Activated naive CD4-positive, alpha-beta T cell treated with anti-CD3 and anti-CD28 coated beads, Interleukin-2, amount 50 U/mL, for 24 hours (primary cell): ENCODE results near the gene RAX2.
A peak's percentile ranks its signal among the peaks of the same experiment; 100 is the strongest.

Source experiments
- H3K27ac Mint-ChIP-seq: one replicate; pipeline ENCODE4 v1.8.0; 2021; ENCODE audit warnings: mild to moderate bottlenecking, mixed read lengths
- H3K27me3 Mint-ChIP-seq: one replicate; pipeline ENCODE4 v1.8.0; 2021; ENCODE audit warnings: mixed read lengths
- H3K36me3 Mint-ChIP-seq: one replicate; pipeline ENCODE4 v1.8.0; 2021; ENCODE audit warnings: mixed read lengths
- H3K4me1 Mint-ChIP-seq: one replicate; pipeline ENCODE4 v1.8.0; 2021; ENCODE audit warnings: mixed read lengths
- H3K4me3 Mint-ChIP-seq: one replicate; pipeline ENCODE4 v1.8.0; 2021; ENCODE audit warnings: mild to moderate bottlenecking, mixed read lengths
- H3K9me3 Mint-ChIP-seq: one replicate; pipeline ENCODE4 v1.8.0; 2021; ENCODE audit warnings: mixed read lengths

Gene RAX2

DNA sequence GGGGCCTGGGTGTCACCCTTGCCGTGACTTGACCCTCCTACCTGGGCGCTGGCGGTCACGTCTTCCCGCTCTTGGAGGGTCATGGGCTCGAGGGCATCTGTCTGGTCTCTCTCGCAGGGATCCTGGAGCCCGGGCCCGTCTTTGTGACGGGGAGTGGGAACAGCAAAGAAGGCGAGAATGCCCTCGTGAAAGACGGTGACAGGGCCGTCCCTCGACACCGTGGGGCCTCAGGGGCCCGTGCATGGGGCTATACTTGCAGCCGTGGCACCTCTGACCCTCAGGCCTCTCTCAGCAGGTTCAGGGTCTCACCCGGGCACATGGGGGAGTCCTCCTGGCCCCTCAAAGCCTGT is 35.1 kb upstream of the RAX2 start:
- Mint-ChIP-seq H3K36me3 (no peaks in the 10 kb centered on the region), H3K27me3 (no peaks in the 10 kb centered on the region), H3K9me3 (no peaks in the 10 kb centered on the region), H3K27ac (no peak overlapping the region), H3K4me3 (no peak overlapping the region), H3K4me1 (peaks cover 11% of the 10 kb centered on the region)

DNA sequence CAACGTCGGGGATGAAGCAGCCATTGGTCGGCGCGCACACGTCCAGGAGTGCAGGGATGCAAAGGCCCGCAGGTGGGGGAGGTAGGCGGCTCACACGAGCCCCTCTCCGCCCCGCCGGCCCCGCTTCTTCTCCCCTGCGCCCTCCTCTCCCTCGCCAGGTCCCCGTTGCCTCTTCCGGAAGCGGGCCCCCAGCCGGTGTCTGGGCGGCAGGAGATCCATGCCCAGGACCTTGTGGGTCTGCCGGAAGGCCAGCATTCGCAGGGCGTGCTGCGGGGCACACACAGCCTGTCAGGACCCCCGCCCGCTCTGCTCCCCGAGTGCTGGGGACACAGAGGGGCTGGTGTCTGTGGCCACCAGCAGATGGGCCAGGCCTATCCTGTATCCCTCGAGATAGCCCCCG is 33.8 kb upstream of the RAX2 start:
- H3K4me1 Mint-ChIP-seq, result peaks cover 18% of the 10 kb centered on the region
- no peaks in the 10 kb centered on the region for H3K36me3 Mint-ChIP-seq
- H3K4me3 Mint-ChIP-seq, result no peak overlapping the region
- H3K27me3 Mint-ChIP-seq, result no peaks in the 10 kb centered on the region
- H3K27ac Mint-ChIP-seq, result no peak overlapping the region
- no peaks in the 10 kb centered on the region for H3K9me3 Mint-ChIP-seq

DNA sequence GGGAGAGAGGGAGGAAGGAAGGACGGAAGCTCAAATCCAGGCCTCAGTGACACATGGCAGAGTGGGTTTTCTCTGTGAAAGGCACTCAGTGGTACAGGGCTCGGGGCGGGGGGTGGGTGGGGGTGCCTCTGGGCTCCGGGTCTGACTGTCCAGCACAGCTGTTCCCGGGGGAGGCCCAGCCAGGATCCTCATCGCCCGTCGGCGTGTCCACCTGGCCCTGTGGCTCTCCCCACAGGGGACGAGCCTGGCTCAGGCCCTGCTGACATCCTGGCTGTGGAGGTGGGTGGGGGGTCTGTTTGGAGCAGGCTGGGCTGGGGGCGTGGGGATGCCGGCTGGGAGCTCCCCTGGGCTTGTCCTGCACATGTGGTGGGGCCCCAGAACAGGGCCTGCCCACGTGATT is 32.4 kb upstream of the RAX2 start:
- H3K36me3 Mint-ChIP-seq, result no peaks in the 10 kb centered on the region
- H3K9me3 Mint-ChIP-seq, result no peaks in the 10 kb centered on the region
- no peak overlapping the region for H3K4me3 Mint-ChIP-seq
- H3K4me1 Mint-ChIP-seq, result peaks cover 24% of the 10 kb centered on the region
- H3K27me3 Mint-ChIP-seq, result no peaks in the 10 kb centered on the region
- H3K27ac Mint-ChIP-seq, result no peak overlapping the region

DNA sequence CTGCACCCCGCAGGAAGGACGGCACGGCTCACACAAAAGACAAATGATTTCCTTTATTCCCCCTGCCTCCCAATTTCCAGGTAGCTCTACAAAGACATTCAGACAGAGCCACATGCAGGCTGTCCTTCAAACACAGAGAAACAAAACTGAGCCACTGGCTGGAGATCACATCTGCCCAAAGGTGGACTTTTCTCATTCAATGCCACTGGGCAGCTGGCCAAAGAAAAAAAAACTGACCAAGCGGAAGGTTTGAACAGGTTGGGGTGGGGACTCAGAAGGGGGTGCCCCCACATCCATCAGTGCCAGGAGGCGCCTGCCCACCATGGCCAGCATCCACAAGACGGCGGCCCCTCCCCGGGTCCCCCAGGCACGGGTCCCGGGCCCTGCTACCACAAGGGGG is 32.0 kb upstream of the RAX2 start:
- no peaks in the 10 kb centered on the region for H3K36me3 Mint-ChIP-seq
- peak overlapping the region; percentile 74 for H3K27ac Mint-ChIP-seq
- H3K4me1 Mint-ChIP-seq, result peaks cover 28% of the 10 kb centered on the region
- H3K27me3 Mint-ChIP-seq, result no peaks in the 10 kb centered on the region
- H3K9me3 Mint-ChIP-seq, result no peaks in the 10 kb centered on the region
- H3K4me3 Mint-ChIP-seq, result no peak overlapping the region

DNA sequence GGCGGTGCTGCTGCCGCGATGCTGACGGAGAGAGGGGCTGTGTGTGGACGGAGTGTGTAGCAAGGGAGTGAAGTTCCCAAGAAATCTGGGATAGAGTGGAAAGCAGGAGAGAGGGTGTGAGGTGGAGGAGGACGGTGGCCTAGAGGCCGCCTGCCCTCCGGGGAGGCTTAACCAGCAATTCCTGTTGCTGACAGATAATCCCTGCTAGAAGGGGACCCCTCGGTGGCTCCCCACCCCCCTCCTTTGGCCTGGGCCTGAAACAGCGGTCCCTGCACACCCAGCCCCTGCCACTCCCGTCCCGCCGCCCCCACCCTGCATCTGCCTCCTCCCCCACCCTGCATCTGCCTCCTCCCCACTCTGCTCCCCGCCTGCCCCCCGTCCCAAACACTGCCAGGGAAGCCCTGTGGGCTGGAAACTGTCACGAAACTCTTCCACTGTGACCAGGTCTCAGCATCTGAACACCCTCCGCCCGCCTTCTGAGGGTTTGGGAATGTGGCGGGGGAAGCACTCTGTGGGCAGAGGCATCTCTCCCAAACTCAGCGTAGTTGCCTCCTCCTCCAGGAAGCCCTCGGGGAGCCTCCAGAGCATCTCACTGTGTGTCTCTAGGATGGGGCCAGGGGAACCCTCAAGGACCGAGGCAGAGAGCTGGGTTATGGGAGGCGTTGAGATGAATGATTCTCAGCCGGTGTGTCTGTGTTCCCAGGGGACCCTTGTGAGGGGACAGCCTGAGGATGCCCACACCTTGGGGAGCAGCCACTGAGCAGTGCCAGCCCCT is 31.3 kb upstream of the RAX2 start:
- H3K9me3 Mint-ChIP-seq, result no peaks in the 10 kb centered on the region
- no peak overlapping the region for H3K4me3 Mint-ChIP-seq
- H3K27me3 Mint-ChIP-seq, result no peaks in the 10 kb centered on the region
- H3K27ac Mint-ChIP-seq, result peak overlapping the region; percentile 41
- H3K4me1 Mint-ChIP-seq, result peaks cover 30% of the 10 kb centered on the region
- H3K36me3 Mint-ChIP-seq, result no peaks in the 10 kb centered on the region

DNA sequence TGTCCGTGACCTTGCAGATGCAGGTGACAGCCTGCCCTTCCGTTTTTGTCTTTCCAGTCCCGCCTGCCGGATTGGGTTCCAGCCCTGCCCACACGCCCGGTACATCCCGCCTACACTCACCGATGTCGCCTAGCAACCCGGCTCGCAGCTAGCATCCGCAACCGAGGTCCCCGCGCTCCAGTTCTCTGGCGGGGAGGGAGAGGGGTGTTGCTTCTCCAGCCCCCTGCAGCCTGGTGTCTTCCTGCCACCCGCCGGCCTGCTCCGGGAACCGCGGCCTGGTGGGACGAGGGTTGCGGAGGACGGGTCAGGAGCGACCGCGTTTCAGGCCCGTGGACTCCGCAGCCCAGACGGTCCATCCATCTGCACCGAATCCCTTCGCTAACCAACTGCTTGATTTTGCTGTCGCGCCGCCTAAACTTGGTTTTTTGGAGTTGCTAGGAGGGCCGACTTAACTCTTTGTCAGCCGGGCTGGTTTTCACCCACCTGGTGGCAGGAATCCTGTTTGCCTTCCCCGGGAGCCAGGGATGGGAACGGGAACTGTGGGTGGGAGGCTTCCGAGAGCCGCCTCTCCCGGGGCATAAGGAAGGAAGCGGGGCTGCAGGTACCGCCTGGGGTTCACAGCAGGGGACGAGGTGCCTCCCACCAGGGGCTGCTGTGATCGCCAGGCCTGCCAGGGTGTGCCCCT is 29.5 kb upstream of the RAX2 start:
- no peaks in the 10 kb centered on the region for H3K27me3 Mint-ChIP-seq
- H3K4me1 Mint-ChIP-seq, result peaks cover 35% of the 10 kb centered on the region
- H3K27ac Mint-ChIP-seq, result no peak overlapping the region
- H3K9me3 Mint-ChIP-seq, result peaks cover 5% of the 10 kb centered on the region
- peaks cover 2% of the 10 kb centered on the region for H3K36me3 Mint-ChIP-seq
- peak overlapping the region; percentile 63 for H3K4me3 Mint-ChIP-seq

DNA sequence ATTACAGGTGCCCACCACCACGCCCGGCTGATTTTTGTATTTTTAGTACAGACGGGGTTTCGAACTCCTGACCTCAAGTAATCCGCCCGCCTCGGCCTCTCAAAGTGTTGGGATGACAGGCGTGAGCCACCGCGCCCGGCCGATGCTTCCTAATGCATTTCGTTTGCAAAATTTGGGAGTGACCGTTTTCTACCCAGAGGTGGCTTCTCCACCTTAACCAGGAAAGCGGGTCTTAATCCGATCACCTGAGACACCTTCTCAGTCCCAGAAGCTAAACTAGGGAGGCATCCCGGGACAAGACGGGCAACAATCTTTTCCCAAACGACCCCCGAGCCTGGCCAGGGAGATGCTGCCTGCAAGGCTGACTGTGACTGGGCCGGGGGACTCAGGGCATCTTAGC is 29.0 kb upstream of the RAX2 start:
- Mint-ChIP-seq H3K36me3 (peaks cover 2% of the 10 kb centered on the region), H3K4me1 (peaks cover 35% of the 10 kb centered on the region), H3K9me3 (peaks cover 5% of the 10 kb centered on the region), H3K4me3 (no peak overlapping the region), H3K27me3 (no peaks in the 10 kb centered on the region), H3K27ac (no peak overlapping the region)

DNA sequence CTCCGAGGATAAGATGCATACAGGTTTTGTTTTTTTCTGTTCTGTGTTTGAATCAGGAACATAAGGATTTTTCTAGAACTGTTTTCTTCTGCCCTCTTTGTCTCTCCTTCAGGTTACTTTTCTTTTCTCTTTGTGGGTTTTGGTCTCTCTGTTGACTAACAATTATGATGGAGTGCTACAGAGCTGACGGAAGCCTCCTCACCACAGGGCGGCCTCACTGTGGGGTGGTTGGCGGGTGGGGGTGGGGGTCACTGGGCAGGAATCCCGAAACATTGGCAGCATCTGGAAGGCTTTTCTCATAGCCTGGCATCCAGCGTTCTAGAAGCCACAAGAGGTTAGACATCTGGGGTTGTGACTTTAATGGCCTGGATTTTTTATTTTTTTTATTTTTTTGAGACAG is 26.1 kb upstream of the RAX2 start:
- H3K27me3 Mint-ChIP-seq, result no peaks in the 10 kb centered on the region
- peaks cover 5% of the 10 kb centered on the region for H3K9me3 Mint-ChIP-seq
- H3K27ac Mint-ChIP-seq, result peak overlapping the region; percentile 15
- H3K4me3 Mint-ChIP-seq, result peak overlapping the region; percentile 71
- peaks cover 2% of the 10 kb centered on the region for H3K36me3 Mint-ChIP-seq
- peaks cover 25% of the 10 kb centered on the region for H3K4me1 Mint-ChIP-seq

DNA sequence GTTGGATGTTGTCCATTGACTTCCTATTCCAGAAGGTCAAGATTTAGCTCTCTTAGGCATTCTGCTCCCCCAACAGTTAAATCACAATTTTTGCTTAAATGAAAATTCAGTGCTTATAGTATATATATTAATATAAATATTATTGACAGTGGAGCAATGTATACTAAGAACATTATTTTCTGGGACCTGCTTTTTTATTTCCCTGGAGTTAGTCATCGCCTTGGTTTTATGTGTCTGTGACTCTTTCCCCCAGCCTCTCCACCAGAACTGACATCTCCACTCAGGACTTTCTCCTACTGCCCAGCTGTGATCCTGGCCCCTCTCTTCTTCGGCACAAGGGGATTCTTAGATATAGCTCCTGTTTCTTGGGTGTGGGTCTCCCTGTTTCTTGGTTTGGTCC is 24.3 kb upstream of the RAX2 start:
- Mint-ChIP-seq H3K27me3 (no peaks in the 10 kb centered on the region), H3K27ac (no peak overlapping the region), H3K4me3 (no peak overlapping the region), H3K9me3 (peaks cover 5% of the 10 kb centered on the region), H3K4me1 (peaks cover 20% of the 10 kb centered on the region), H3K36me3 (peaks cover 4% of the 10 kb centered on the region)

DNA sequence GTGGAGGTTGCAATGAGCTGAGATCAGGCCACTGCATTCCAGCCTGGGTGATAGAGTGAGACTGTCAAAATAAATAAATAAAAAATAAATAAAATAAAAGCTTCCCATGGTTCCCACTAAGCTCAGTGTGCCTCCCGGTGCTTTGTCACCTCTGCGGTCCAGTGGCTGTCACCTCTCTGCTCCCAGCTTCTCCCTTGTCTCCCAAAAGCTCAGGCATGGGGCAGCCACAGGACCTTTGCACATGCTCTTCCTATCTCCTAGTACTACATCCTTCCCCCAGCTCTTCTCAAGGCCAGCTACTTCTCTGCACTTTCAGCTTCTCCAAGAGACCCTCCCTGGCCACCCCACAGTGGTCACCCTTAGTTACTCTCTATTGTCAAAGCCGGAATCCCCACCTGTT is 21.8 kb upstream of the RAX2 start:
- H3K27ac Mint-ChIP-seq, result peak overlapping the region; percentile 31
- H3K27me3 Mint-ChIP-seq, result no peaks in the 10 kb centered on the region
- H3K36me3 Mint-ChIP-seq, result peaks cover 4% of the 10 kb centered on the region
- peaks cover 5% of the 10 kb centered on the region for H3K9me3 Mint-ChIP-seq
- no peak overlapping the region for H3K4me3 Mint-ChIP-seq
- peaks cover 10% of the 10 kb centered on the region for H3K4me1 Mint-ChIP-seq

DNA sequence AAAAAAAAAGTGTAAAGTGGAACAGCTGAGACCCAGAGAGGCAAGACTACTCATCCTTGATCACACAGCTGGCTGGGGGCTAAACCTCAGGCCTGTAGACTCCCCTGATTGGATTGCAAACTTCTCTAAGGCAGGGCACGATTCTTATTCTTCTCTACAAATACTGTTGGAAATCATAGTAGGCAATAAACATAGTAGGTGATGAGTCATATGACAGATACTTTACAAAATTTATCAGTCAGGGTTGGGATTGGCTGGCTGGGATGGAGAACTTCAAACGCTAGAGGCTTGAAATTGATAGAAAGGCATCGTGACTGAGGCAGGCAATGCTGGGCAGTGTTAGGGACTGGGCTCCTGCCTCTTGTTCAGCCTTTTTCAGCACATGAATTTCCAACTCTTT is 20.1 kb upstream of the RAX2 start:
- no peaks in the 10 kb centered on the region for H3K27me3 Mint-ChIP-seq
- peaks cover 4% of the 10 kb centered on the region for H3K4me1 Mint-ChIP-seq
- H3K27ac Mint-ChIP-seq, result peak overlapping the region; percentile 41
- peaks cover 5% of the 10 kb centered on the region for H3K9me3 Mint-ChIP-seq
- no peak overlapping the region for H3K4me3 Mint-ChIP-seq
- H3K36me3 Mint-ChIP-seq, result peaks cover 4% of the 10 kb centered on the region

DNA sequence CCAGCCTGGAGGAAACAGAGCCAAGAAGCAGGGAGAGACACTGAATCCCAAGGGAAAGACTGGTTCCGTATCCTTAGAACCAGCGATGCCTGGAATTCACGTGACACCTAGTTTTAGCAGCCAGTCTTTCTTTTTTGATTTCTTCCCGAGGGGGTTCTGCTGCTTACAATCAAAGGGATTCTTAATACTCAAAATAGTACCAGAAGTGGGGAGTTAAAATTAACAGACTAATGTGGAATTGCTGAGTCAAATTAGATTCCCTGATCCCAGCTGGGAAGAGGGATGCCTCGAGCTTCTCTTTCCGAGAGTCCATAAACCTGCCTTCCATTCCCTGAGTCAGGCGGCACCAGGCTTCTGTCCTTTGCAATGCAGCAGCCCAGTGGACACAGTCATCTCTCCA is 18.9 kb upstream of the RAX2 start:
- H3K36me3 Mint-ChIP-seq, result peaks cover 2% of the 10 kb centered on the region
- H3K9me3 Mint-ChIP-seq, result no peaks in the 10 kb centered on the region

DNA sequence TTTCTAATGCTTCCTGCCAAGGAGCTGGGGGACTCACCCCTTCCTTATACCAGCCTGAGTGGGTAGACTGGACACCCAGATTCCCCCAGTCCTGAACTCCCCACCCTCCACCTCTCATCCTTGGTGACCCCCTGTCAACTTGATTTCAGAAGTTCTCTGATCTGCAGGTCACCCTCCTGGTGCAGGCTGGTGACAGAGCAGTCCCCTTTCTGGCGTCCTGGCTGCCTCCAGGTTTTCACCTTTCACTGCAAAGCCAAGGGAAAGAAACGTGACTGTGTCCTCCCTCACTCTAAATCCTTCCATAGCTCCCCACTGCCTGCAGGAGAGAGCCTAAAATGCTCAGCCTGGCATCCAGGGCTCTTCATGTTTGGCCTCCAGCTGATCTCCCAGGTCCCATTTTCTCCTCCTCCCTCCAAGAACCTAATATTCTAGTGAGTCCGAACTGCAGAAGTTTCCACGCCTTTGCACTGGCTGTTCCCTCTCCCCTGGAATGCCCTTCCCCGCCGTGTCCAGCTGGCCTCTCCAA is 18.2 kb upstream of the RAX2 start:
- Mint-ChIP-seq H3K4me1 (peaks cover 4% of the 10 kb centered on the region), H3K4me3 (no peak overlapping the region), H3K27me3 (no peaks in the 10 kb centered on the region), H3K27ac (no peak overlapping the region), H3K36me3 (peaks cover 2% of the 10 kb centered on the region), H3K9me3 (no peaks in the 10 kb centered on the region)

More for the DNA sequence above, 18.9 kb upstream of the RAX2 start:
- H3K4me1 Mint-ChIP-seq, result peaks cover 4% of the 10 kb centered on the region
- no peak overlapping the region for H3K27ac Mint-ChIP-seq
- H3K4me3 Mint-ChIP-seq, result no peak overlapping the region
- H3K27me3 Mint-ChIP-seq, result no peaks in the 10 kb centered on the region

DNA sequence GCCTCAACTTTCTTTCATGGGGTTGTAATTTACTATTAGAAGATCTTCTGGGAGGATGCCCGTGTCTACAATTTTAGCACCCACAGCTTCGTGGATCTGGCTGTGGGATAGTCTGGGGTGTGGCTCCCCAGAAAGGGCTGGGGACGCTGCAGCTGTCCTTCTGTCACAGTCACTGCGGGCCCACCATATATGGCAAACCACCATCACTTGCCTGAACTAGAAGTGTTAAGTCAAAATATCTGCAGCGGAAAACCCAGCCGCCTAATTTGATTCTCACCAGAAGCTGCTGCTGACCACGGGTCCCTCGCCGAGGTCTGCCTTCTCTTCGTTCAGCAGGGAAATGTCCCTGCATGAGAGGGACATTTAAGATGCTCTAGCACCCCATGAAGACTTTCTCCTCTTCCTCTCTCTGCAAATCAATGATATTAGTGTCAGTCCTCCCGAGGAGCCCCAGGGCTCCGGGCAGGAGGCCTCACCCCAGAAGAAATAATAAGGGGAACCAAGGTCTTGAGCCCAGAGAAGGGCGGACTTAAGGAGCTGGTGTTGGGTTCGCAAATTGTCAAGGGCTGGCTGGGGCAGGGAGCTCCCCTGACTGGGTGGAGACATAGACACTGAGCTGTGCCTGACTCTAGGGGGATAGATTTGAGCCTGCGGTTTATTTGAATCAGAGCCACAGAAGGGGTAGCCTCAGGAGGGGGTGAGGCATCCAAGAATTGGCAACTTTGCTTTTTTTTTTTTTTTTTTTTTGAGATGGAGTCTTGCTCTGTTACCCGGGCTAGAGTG is 17.2 kb upstream of the RAX2 start:
- H3K4me1 Mint-ChIP-seq, result peaks cover 9% of the 10 kb centered on the region
- no peaks in the 10 kb centered on the region for H3K9me3 Mint-ChIP-seq
- no peak overlapping the region for H3K4me3 Mint-ChIP-seq
- no peak overlapping the region for H3K27ac Mint-ChIP-seq
- H3K36me3 Mint-ChIP-seq, result peaks cover 2% of the 10 kb centered on the region
- no peaks in the 10 kb centered on the region for H3K27me3 Mint-ChIP-seq

DNA sequence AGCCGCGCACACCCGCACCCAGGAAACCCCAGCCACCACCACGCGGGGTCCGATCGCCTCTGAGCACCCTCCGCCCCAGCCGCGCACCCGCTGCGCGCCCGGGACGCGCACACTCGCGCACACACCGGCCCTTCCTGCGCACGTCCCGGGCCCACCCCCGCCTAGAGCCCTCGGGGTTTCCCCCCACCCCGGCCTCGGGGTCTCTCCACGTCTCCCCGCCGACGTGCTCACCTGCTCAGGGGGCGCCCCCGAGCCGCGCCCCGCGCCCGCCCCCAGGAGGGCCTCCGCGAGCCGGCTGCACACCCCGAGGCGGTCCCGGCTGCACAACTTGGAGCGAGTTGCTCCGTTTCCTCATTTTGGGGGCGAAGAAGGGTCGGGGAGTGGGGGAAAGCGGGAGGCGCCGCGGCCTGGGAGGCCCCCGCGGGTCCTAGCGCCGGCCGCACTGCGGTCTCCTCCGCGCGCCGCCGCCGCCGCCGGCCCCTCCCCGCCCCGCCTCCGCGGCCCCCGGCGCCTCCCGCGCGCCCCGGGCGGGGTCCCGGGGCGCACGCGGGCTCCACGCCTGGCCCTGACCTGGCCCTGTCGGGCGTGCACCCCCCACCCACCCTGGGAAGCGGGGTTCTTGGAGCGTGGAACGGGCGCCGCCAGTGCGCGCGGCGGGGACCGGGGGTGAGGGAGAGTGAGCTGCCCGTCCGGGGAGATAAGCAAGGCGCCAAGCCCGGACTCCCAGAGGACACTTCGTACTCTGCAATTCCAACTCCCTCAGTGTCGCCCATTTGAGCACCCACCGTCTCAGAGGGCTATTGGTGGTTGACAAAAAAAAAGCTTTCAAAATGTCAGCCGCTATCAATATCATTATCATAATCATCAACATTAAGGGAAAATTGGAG is 14.2 kb upstream of the RAX2 start, which contains the start of gene MATK:
MATK (minus strand) TSS at position 444 of the 887 bp plus-strand sequence. CDS start 1,246 bp downstream, outside the sequence.
- Mint-ChIP-seq H3K4me1 (peaks cover 12% of the 10 kb centered on the region), H3K9me3 (no peaks in the 10 kb centered on the region), H3K36me3 (peaks cover 12% of the 10 kb centered on the region), H3K27me3 (no peaks in the 10 kb centered on the region), H3K27ac (peak within 1 kb of the TSS; percentile 35), H3K4me3 (peak within 1 kb of the TSS; percentile 83)
